H1 (cell line): ENCODE results near the gene NAGA.

Source experiments
- CHD2 ChIP-seq: IDR thresholded peaks from 2 replicates; pipeline ENCODE4 v1.6.1; 2012; ENCODE audit warnings: low read length, improper control_type of control experiment
- JUND ChIP-seq: IDR thresholded peaks from 2 replicates; pipeline ENCODE4 v1.6.1; 2011; ENCODE audit warnings: mild to moderate bottlenecking, improper control_type of control experiment, low read length
- TF ChIP-seq, protein P1 (sequence below), 3 experiments: IDR thresholded peaks; 1 replicate in 2 of 3; 2 replicates in 1 of 3; pipeline versions ENCODE4 v1.5.1 to v1.6.1; 2011; ENCODE audit warnings: low read length in 3 of 3, mild to moderate bottlenecking in 3 of 3, inconsistent platforms in 2 of 3, low read depth in 1 of 3, moderate library complexity in 1 of 3; ENCODE audit not compliant: insufficient read depth in 1 of 3; ENCODE audit errors: control extremely low read depth in 1 of 3

DNA sequence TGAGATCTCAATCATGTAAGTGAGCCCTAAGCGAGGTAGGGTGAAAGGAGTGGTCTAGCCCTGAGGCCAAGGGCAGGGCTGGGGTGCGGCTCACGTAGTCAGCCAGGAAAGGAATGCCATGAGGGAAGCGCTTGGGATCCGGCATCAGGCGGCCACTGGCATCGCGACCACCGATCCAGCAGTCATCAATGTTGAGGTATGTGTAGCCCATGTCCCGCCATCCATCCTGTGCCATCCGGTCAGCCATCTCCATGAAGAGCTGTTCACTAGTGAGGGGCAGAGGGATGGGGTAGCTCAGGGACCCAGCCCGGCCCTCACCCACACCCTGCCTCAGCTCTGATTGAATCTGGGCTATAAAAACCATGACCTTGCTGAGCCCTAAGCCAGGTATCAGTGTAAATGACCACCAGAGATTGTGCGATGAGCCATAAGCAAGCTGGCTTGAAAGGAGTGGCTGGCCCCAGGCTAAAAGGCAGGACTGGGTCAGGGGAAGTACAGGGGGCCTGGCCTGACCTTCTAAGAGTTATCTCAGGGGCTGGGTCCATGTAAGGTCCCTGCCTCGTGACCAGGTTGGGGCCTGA, 2.9 kb downstream of the NAGA start:
- TF ChIP-seq CHD2: no peak
- TF ChIP-seq, protein P1, sequence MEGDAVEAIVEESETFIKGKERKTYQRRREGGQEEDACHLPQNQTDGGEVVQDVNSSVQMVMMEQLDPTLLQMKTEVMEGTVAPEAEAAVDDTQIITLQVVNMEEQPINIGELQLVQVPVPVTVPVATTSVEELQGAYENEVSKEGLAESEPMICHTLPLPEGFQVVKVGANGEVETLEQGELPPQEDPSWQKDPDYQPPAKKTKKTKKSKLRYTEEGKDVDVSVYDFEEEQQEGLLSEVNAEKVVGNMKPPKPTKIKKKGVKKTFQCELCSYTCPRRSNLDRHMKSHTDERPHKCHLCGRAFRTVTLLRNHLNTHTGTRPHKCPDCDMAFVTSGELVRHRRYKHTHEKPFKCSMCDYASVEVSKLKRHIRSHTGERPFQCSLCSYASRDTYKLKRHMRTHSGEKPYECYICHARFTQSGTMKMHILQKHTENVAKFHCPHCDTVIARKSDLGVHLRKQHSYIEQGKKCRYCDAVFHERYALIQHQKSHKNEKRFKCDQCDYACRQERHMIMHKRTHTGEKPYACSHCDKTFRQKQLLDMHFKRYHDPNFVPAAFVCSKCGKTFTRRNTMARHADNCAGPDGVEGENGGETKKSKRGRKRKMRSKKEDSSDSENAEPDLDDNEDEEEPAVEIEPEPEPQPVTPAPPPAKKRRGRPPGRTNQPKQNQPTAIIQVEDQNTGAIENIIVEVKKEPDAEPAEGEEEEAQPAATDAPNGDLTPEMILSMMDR (IDR thresholded peaks at IDR 0.05; ENCODE audit: control extremely low read depth in 1 of 3, insufficient read depth in 1 of 3, low read depth in 1 of 3, low read length in 3 of 3): no peak
- no peak for TF ChIP-seq JUND
